WTC11 (cell line): ENCODE results near the gene MNT. TPM values are rescaled to one million over a fixed set of nuclear protein-coding genes. Genes with fewer than 3 reads are reported as not detected.

Experiments
- ATAC-seq: fragments of 200-7000 bp; cut with Tn5 transposase; 2 replicates; pipeline ENCODE4 v1.10.0; 2021; ENCODE audit warnings: mild to moderate bottlenecking, moderate library complexity
- CTCF ChIA-PET: fragments of 300-600 bp; sonication (Branson Sonifier 250); formaldehyde crosslinking; loops from one replicate; lab custom pipeline; 2021; ENCODE audit warnings: antibody characterized with exemption; lab: Charles Lee
- POLR2A ChIA-PET: fragments of 350-600 bp; sonication (Branson Sonifier 250); formaldehyde crosslinking; loops from one replicate; lab custom pipeline; 2021; ENCODE audit warnings: antibody characterized with exemption; lab: Charles Lee
- DNase-seq: peaks from one replicate; pipeline ENCODE4 v3.0.0; 2021; ENCODE audit warnings: low spot score
- H3K27ac Mint-ChIP-seq: 2 replicates; pipeline ENCODE4 v1.8.0; 2021; ENCODE audit warnings: mixed read lengths
- H3K27me3 Mint-ChIP-seq: 2 replicates; pipeline ENCODE4 v1.8.0; 2021; ENCODE audit warnings: low read depth, mild to moderate bottlenecking, moderate library complexity, mixed read lengths
- H3K36me3 Mint-ChIP-seq: 2 replicates; pipeline ENCODE4 v1.8.0; 2021; ENCODE audit warnings: mixed read lengths
- H3K4me1 Mint-ChIP-seq: 2 replicates; pipeline ENCODE4 v1.8.0; 2022; ENCODE audit warnings: mixed read lengths
- H3K4me3 Mint-ChIP-seq: 2 replicates; pipeline ENCODE4 v1.8.0; 2021; ENCODE audit warnings: mild to moderate bottlenecking, moderate library complexity, mixed read lengths
- H3K9me3 Mint-ChIP-seq: 2 replicates; pipeline ENCODE4 v1.8.0; 2021; ENCODE audit warnings: mixed read lengths
- ESRRA ChIP-seq: sonication (generic); formaldehyde crosslinking; IDR thresholded peaks from 2 replicates; pipeline ENCODE4 v1.8.1; 2022; ENCODE audit warnings: mild to moderate bottlenecking, missing genetic modification reagents, borderline replicate concordance
- GRHL2 ChIP-seq: fragments of 250-450 bp; sonication (Bioruptor Pico); IDR thresholded peaks from 2 replicates; pipeline ENCODE4 v1.8.0; 2022; ENCODE audit warnings: mild to moderate bottlenecking, moderate library complexity; ENCODE audit not compliant: insufficient replicate concordance, severe bottlenecking
- NFYB ChIP-seq: sonication (generic); formaldehyde crosslinking; conservative IDR thresholded peaks from 2 replicates; pipeline ENCODE4 v1.8.0; 2022; ENCODE audit warnings: low read depth, missing genetic modification reagents
- NR3C1 ChIP-seq: sonication (generic); formaldehyde crosslinking; conservative IDR thresholded peaks from 2 replicates; pipeline ENCODE4 v1.8.1; 2023; ENCODE audit warnings: low read depth, mild to moderate bottlenecking, missing genetic modification reagents
- PRRX2 ChIP-seq: fragments of 250-450 bp; sonication (Bioruptor Pico); IDR thresholded peaks from 2 replicates; pipeline ENCODE4 v1.8.0; 2021; ENCODE audit warnings: mild to moderate bottlenecking
- ZBTB21 ChIP-seq: sonication (generic); formaldehyde crosslinking; IDR thresholded peaks from 2 replicates; pipeline ENCODE4 v1.8.1; 2023; ENCODE audit warnings: mild to moderate bottlenecking, missing genetic modification reagents, borderline replicate concordance
- ZNF396 ChIP-seq: fragments of 250-450 bp; sonication (Bioruptor Pico); IDR thresholded peaks from 2 replicates; pipeline ENCODE4 v1.8.0; 2021; ENCODE audit warnings: mild to moderate bottlenecking, moderate library complexity, borderline replicate concordance
- ZNF423 ChIP-seq: fragments of 250-450 bp; sonication (Bioruptor Pico); IDR thresholded peaks from 2 replicates; pipeline ENCODE4 v2.1.2; 2022; ENCODE audit warnings: mild to moderate bottlenecking, moderate library complexity
- total RNA-seq: library from RNA; stranded (reverse); gene quantifications from 3 replicates; pipeline ENCODE4 v1.2.3, GENCODE V29; 2021
- TF ChIP-seq, protein P1 (sequence below): sonication (generic); formaldehyde crosslinking; IDR thresholded peaks from 2 replicates; pipeline ENCODE4 v1.8.0; 2022; ENCODE audit warnings: missing genetic modification reagents
- TF ChIP-seq, protein P2 (sequence below): fragments of 250-450 bp; sonication (Bioruptor Pico); IDR thresholded peaks from 2 replicates; pipeline ENCODE4 v1.9.0; 2021; ENCODE audit warnings: moderate library complexity, mild to moderate bottlenecking, inconsistent platforms, borderline replicate concordance
- TF ChIP-seq, protein P3 (sequence below): fragments of 250-450 bp; sonication (Bioruptor Pico); IDR thresholded peaks from 2 replicates; pipeline ENCODE4 v1.9.0; 2021; ENCODE audit warnings: mild to moderate bottlenecking
- TF ChIP-seq, protein P4 (sequence below): sonication (generic); formaldehyde crosslinking; IDR thresholded peaks from 2 replicates; pipeline ENCODE4 v1.8.0; 2022; ENCODE audit warnings: mild to moderate bottlenecking, missing genetic modification reagents
- TF ChIP-seq, protein P5 (sequence below): sonication (generic); formaldehyde crosslinking; IDR thresholded peaks from 2 replicates; pipeline ENCODE4 v1.8.1; 2022; ENCODE audit warnings: missing genetic modification reagents, borderline replicate concordance
- TF ChIP-seq, protein P6 (sequence below): sonication (generic); formaldehyde crosslinking; IDR thresholded peaks from 2 replicates; pipeline ENCODE4 v1.8.0; 2022; ENCODE audit warnings: mild to moderate bottlenecking, missing genetic modification reagents
- TF ChIP-seq, protein P7 (sequence below): sonication (generic); formaldehyde crosslinking; IDR thresholded peaks from 2 replicates; pipeline ENCODE4 v1.8.0; 2023; ENCODE audit warnings: missing genetic modification reagents

The MNT gene
- total RNA-seq, 1 experiment from 2014 or later, result 21.6 TPM

DNA sequence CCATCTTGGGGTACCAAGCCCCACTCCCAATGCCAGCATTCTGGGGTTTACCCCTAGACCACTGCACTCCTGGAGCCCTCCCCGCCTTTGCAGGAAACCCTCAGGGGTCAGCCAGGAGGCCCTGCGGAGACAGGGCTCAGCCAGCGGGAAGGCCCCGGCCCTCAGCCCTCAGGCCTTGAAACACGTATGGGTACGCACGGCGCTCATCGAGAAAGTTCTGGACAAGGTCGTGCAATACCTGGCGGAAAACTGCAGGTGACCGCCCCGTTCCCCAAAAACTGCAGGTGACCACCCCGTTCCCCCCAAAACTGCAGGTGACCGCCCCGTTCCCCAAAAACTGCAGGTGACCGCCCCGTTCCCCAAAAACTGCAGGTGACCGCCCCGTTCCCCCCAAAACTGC, 38.8 kb downstream of the MNT start (continued):
- TF ChIP-seq ESRRA (CRISPR knock-in tag) (no peak), NR3C1 (CRISPR knock-in tag) (no peak)
- TF ChIP-seq, protein P1, sequence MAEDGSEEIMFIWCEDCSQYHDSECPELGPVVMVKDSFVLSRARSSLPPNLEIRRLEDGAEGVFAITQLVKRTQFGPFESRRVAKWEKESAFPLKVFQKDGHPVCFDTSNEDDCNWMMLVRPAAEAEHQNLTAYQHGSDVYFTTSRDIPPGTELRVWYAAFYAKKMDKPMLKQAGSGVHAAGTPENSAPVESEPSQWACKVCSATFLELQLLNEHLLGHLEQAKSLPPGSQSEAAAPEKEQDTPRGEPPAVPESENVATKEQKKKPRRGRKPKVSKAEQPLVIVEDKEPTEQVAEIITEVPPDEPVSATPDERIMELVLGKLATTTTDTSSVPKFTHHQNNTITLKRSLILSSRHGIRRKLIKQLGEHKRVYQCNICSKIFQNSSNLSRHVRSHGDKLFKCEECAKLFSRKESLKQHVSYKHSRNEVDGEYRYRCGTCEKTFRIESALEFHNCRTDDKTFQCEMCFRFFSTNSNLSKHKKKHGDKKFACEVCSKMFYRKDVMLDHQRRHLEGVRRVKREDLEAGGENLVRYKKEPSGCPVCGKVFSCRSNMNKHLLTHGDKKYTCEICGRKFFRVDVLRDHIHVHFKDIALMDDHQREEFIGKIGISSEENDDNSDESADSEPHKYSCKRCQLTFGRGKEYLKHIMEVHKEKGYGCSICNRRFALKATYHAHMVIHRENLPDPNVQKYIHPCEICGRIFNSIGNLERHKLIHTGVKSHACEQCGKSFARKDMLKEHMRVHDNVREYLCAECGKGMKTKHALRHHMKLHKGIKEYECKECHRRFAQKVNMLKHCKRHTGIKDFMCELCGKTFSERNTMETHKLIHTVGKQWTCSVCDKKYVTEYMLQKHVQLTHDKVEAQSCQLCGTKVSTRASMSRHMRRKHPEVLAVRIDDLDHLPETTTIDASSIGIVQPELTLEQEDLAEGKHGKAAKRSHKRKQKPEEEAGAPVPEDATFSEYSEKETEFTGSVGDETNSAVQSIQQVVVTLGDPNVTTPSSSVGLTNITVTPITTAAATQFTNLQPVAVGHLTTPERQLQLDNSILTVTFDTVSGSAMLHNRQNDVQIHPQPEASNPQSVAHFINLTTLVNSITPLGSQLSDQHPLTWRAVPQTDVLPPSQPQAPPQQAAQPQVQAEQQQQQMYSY (CRISPR knock-in tag), result no peak

DNA sequence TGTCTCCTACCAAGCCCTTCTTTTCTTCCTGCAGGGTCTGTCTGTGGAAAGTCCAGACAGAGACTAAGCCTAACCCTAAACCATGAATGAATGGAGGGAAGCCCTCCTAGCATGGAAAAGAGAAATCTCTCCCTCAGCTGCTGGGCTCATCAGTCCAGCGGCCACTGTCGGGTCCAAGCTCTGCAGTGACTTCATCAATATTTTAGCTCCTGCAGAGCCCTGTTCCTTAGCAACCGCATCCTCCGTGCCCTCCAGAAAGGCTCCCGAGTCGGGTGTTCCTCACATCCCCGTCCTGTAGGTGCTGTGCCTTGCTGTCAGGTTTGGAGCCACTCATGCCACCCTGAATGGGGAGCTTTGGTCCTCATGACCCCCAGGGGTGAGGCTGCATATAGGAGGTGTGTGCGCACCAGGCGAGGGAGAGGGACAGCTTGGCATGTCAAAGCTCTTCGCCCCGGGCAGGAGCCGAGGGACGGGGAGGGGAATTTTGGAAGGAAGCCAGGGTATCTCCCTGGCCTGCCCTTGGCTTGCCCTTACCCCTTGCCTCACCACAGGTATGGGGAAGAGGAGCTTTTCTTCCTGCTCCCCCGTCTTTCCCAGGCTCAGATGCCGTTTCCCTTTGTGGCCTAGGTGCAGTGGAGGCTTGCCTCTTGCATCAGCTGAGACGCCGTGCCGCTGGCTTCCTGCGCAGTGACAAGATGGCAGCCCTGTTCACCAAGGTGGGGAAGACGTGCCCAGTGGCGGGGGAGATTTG, 39.7 kb downstream of the MNT start:
- Mint-ChIP-seq H3K4me3 (no peak overlapping the region), H3K4me1 (no peaks in the 10 kb centered on the region), H3K9me3 (no peaks in the 10 kb centered on the region)
- DNase-seq, result no peak
- POLR2A ChIA-PET, result interaction anchor here (0.5 to 1.4 kb wide), 2 partner anchors 38 to 171 kb away, joined by 4 to 5 read pairs; no protein-coding TSS in a partner anchor
- no peak for TF ChIP-seq NFYB (CRISPR knock-in tag)
- TF ChIP-seq PRRX2 (CRISPR knock-in tag), result no peak
- TF ChIP-seq, protein P2, sequence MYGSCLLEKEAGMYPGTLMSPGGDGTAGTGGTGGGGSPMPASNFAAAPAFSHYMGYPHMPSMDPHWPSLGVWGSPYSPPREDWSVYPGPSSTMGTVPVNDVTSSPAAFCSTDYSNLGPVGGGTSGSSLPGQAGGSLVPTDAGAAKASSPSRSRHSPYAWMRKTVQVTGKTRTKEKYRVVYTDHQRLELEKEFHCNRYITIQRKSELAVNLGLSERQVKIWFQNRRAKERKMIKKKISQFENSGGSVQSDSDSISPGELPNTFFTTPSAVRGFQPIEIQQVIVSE (CRISPR knock-in tag), result no peak
- TF ChIP-seq, protein P3, sequence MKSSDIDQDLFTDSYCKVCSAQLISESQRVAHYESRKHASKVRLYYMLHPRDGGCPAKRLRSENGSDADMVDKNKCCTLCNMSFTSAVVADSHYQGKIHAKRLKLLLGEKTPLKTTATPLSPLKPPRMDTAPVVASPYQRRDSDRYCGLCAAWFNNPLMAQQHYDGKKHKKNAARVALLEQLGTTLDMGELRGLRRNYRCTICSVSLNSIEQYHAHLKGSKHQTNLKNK (CRISPR knock-in tag), result no peak
- TF ChIP-seq ZBTB21 (CRISPR knock-in tag), result no peak
- TF ChIP-seq ZNF396 (CRISPR knock-in tag), result no peak
- no peak for TF ChIP-seq GRHL2 (CRISPR knock-in tag)
- TF ChIP-seq, protein P1 (CRISPR knock-in tag), result no peak
- TF ChIP-seq, protein P4, sequence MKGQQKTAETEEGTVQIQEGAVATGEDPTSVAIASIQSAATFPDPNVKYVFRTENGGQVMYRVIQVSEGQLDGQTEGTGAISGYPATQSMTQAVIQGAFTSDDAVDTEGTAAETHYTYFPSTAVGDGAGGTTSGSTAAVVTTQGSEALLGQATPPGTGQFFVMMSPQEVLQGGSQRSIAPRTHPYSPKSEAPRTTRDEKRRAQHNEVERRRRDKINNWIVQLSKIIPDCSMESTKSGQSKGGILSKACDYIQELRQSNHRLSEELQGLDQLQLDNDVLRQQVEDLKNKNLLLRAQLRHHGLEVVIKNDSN (CRISPR knock-in tag), result no peak
- TF ChIP-seq, protein P5, sequence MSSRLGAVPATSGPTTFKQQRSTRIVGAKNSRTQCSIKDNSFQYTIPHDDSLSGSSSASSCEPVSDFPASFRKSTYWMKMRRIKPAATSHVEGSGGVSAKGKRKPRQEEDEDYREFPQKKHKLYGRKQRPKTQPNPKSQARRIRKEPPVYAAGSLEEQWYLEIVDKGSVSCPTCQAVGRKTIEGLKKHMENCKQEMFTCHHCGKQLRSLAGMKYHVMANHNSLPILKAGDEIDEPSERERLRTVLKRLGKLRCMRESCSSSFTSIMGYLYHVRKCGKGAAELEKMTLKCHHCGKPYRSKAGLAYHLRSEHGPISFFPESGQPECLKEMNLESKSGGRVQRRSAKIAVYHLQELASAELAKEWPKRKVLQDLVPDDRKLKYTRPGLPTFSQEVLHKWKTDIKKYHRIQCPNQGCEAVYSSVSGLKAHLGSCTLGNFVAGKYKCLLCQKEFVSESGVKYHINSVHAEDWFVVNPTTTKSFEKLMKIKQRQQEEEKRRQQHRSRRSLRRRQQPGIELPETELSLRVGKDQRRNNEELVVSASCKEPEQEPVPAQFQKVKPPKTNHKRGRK (CRISPR knock-in tag), result no peak
- TF ChIP-seq, protein P6, sequence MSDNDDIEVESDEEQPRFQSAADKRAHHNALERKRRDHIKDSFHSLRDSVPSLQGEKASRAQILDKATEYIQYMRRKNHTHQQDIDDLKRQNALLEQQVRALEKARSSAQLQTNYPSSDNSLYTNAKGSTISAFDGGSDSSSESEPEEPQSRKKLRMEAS (CRISPR knock-in tag), result no peak
- TF ChIP-seq, protein P7, sequence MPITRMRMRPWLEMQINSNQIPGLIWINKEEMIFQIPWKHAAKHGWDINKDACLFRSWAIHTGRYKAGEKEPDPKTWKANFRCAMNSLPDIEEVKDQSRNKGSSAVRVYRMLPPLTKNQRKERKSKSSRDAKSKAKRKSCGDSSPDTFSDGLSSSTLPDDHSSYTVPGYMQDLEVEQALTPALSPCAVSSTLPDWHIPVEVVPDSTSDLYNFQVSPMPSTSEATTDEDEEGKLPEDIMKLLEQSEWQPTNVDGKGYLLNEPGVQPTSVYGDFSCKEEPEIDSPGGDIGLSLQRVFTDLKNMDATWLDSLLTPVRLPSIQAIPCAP (CRISPR knock-in tag), result no peak
- TF ChIP-seq ZNF423, result no peak
- TF ChIP-seq, all 79 proteins: peak for 0
- CTCF ChIA-PET, result interaction anchor here (1.4 to 8.1 kb wide), 5 partner anchors 8 to 25 kb away, joined by 3 to 46 read pairs (median 7); partner anchors contain the start of gene TSR1
- peak overlapping the region; percentile 48; the same call in 1 of the 2 replicates for H3K27ac Mint-ChIP-seq
- no peaks in the 10 kb centered on the region; the same call in 1 of the 2 replicates for H3K36me3 Mint-ChIP-seq
- ATAC-seq, result no peak
- H3K27me3 Mint-ChIP-seq, result no peaks in the 10 kb centered on the region
